Heart right ventricle (tissue), 16 donors: ENCODE data around the gene IL1A. TPM values are rescaled to one million over a fixed set of nuclear protein-coding genes. Genes with fewer than 3 reads are reported as not detected.

Experiments
- ATAC-seq, 8 donors: fragments of 200-7000 bp; cut with Tn5 transposase; one replicate each; pipeline ENCODE4 v1.9.1; 2020; ENCODE audit warnings: mild to moderate bottlenecking in 8 of 8, moderate library complexity in 8 of 8, moderate number of reproducible peaks in 1 of 8
- DNase-seq, 2 donors: peaks; one replicate each; pipeline ENCODE4 v3.0.0-alpha.2; 2020
- H3K27ac ChIP-seq, 10 donors: fragments of 200-600 bp; sonication (generic) in 2 of 10; one replicate each; pipeline versions ENCODE4 v1.5.0 to v1.8.0; 2020 to 2022; ENCODE audit warnings: mild to moderate bottlenecking in 3 of 10
- H3K27me3 ChIP-seq, 7 donors: fragments of 200-600 bp; one replicate each; pipeline ENCODE4 v1.8.0; 2021 to 2022; ENCODE audit warnings: mild to moderate bottlenecking in 2 of 7
- H3K36me3 ChIP-seq, 9 donors: fragments of 200-600 bp; sonication (generic) in 1 of 9; one replicate each; pipeline versions ENCODE4 v1.5.0 to v1.8.0; 2020 to 2022; ENCODE audit warnings: mild to moderate bottlenecking in 2 of 9
- H3K4me1 ChIP-seq, 9 donors: fragments of 200-600 bp; sonication (generic) in 1 of 9; one replicate each; pipeline versions ENCODE4 v1.5.0 to v1.8.0; 2020 to 2022; ENCODE audit warnings: mild to moderate bottlenecking in 4 of 9
- H3K4me3 ChIP-seq, 10 donors: fragments of 200-600 bp; sonication (generic) in 2 of 10; one replicate each; pipeline versions ENCODE4 v1.5.0 to v1.8.0; 2020 to 2022; ENCODE audit warnings: mild to moderate bottlenecking in 7 of 10, moderate library complexity in 2 of 10
- H3K9me3 ChIP-seq, 11 donors: fragments of 200-600 bp in 10 of 11; sonication (generic) in 2 of 11; one replicate each; pipeline versions ENCODE4 v1.5.0 to v1.8.0; 2013 to 2022; ENCODE audit warnings: mild to moderate bottlenecking in 2 of 11, control low read depth in 1 of 11, moderate library complexity in 1 of 11
- CTCF ChIP-seq, 9 donors: fragments of 200-600 bp; sonication (generic) in 2 of 9; IDR thresholded peaks; one replicate each; pipeline versions ENCODE4 v1.5.0 to v1.8.0; 2021 to 2022; ENCODE audit warnings: antibody characterized with exemption in 9 of 9, mild to moderate bottlenecking in 5 of 9, moderate library complexity in 1 of 9
- WGBS, 2 donors: extraction: QIAGEN DNeasy Blood & Tissue Kit; methylation state at CpG; one replicate each; pipeline ENCODE4 v1.1.7; 2013; ENCODE audit warnings: inconsistent platforms in 1 of 2; 5-methylcytosine and 5-hydroxymethylcytosine counted together
- intact Hi-C, 10 donors: fragments of 100-400 bp; cut with DNase I; formaldehyde crosslinking; loops; one replicate each; pipeline versions ENCODE4 v1.11.1 to v1.14.2; 2022
- polyA plus RNA-seq, 2 donors: library from polyadenylated mRNA; stranded (reverse); fragments of 200-250 nt; gene quantifications; one replicate each; pipeline ENCODE4 v1.2.3, GENCODE V29; 2013
- total RNA-seq, 10 donors: library from RNA; stranded (reverse); fragmentation: NEBNext Ultra II Directional in 3 of 10; extraction: Animal tissue kit (Norgen Biotek cat#: 25700) in 3 of 10; gene quantifications; one replicate each; pipeline versions ENCODE4 v1.2.1 to v1.2.4, GENCODE V29; 2021 to 2023
- donor health status: Arrhythmogenic right ventricular cardiomyopathy.
- donor health status: ischemic (EF 13 %, LVEDD 7.1; RV severe dilation, severe dysfunction).
- donor health status: healthy with polysubstance abuse.
- donor health status: DM: no; HTN: yes; CAD: no.
- donor health status: DM: no; HTN: no; CAD: no.
- donor health status: ischemic (EF 25% LVEDD 6.9; RV normal size, moderate dysfunction).
- donor health status: ischemic (EF 25% LVEDD 5.7; RV mildly dilated, moderate dysfunction).
- donor health status: healthy.
- donor health status: DM: yes; HTN: yes; CAD: no.
- donor health status: Ischemic cardiomyopathy.
- donor health status: ischemic (EF 35%, LVEDD 5.7; RV mildly dilated, moderate dysfunction).
- donor health status: nonischemic (EF 11% LVEDD 7.7; RV severe dilation, severe dysfunction).
- donor health status: DM: yes; HTN: yes; CAD: no.
- donor health status: PGD.
- donor health status: ischemic (EF 29% LVEDD 5.4; RV normal size, mild dysfunction).
- donor health status: nonischemic (EF 23%, LVEDD 6.1; RV moderate dilation, normal function).

Gene IL1A
- total and polyA plus RNA-seq, 12 donors: 0.01 TPM; not detected in 11

GRCh38 chr2:112803691-112804521, 19.6 kb upstream of the IL1A start:
- DNase-seq (no peak), ATAC-seq (no peak)
- no peak overlapping the region for H3K4me3 ChIP-seq
- peaks cover 0 to 23% (median 0%) of the 10 kb centered on the region in 11 donors for H3K9me3 ChIP-seq
- H3K4me1 ChIP-seq: peaks cover 0 to 6% (median 0%) of the 10 kb centered on the region in 9 donors
- no peaks in the 10 kb centered on the region for H3K27me3 ChIP-seq
- H3K27ac ChIP-seq: no peak overlapping the region
- no peaks in the 10 kb centered on the region for H3K36me3 ChIP-seq
- 71 to 73% methylated on average over 5 of the region's 5 CpGs for WGBS, 2 donors
- intact Hi-C loops: no loop called here
- TF ChIP-seq CTCF (IDR thresholded peaks at IDR 0.05): no peak

DNA sequence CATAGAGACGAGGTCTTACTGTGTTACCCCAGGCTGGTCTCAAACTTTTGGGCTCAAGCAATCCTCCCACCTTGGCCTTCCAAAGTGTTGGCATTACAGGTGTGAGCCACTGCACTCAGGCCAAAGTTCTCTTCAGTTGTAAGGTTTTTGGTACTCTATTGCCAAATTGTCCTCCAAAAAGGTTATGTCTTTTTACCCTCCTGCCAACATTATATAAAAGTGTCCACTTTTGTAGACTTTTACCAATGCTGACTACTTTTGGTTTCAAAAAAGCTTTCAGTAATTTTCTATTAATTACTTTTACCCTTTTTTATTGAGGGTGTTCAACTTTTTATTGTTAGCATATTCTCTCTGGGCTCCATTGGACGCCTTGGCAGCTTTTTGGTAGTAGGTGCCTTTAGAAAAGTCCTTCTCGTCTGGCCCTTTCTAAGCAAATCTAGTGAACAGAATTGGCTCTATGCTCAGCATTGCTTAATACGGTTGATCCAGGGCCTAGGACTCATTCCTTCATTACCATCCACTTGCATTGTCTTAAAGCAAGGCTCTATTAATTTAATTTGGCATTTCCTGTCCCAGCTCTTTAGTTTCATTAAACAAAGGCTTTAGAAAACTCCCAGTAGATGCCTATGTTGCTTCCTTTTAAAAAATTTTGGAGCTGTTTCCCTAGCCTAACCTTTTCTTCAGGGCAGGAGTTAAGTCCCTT, 16.7 kb upstream of the IL1A start:
- intact Hi-C loops: no loop called here
- no peak for ATAC-seq
- H3K4me3 ChIP-seq: no peak overlapping the region
- H3K27me3 ChIP-seq: peaks cover 0 to 6% (median 0%) of the 10 kb centered on the region in 7 donors
- no peak overlapping the region for H3K27ac ChIP-seq
- no peaks in the 10 kb centered on the region for H3K36me3 ChIP-seq
- peaks cover 0 to 6% (median 0%) of the 10 kb centered on the region in 9 donors for H3K4me1 ChIP-seq
- WGBS, 2 donors: 86 to 91% methylated on average over 4 of the region's 4 CpGs
- DNase-seq: no peak
- H3K9me3 ChIP-seq: peaks cover 0 to 9% (median 0%) of the 10 kb centered on the region in 11 donors
- TF ChIP-seq CTCF (IDR thresholded peaks at IDR 0.05): no peak

GRCh38 chr2:112798979-112799975, 15.0 kb upstream of the IL1A start:
- Histone ChIP-seq H3K27ac (no peak overlapping the region), H3K9me3 (peaks cover 0 to 9% (median 0%) of the 10 kb centered on the region in 11 donors), H3K27me3 (peaks cover 0 to 6% (median 0%) of the 10 kb centered on the region in 7 donors), H3K4me1 (peaks cover 0 to 21% (median 0%) of the 10 kb centered on the region in 9 donors), H3K4me3 (no peak overlapping the region), H3K36me3 (no peaks in the 10 kb centered on the region)
- intact Hi-C loops: no loop called here
- DNase-seq (no peak), ATAC-seq (no peak)
- 79 to 86% methylated on average over 8 of the region's 8 CpGs for whole genome bisulfite sequencing, 2 donors
- TF ChIP-seq CTCF (IDR thresholded peaks at IDR 0.05): no peak

GRCh38 chr2:112796486-112796885, 12.2 kb upstream of the IL1A start:
- 0% methylated on average over 1 of the region's 1 CpG for WGBS, 2 donors
- no peak overlapping the region for H3K4me3 ChIP-seq
- intact Hi-C loops: no loop called here
- TF ChIP-seq CTCF (IDR thresholded peaks at IDR 0.05): no peak
- peaks cover 0 to 9% (median 0%) of the 10 kb centered on the region in 11 donors for H3K9me3 ChIP-seq
- no peak overlapping the region for H3K27ac ChIP-seq
- no peaks in the 10 kb centered on the region for H3K36me3 ChIP-seq
- no peak for DNase-seq
- H3K27me3 ChIP-seq: peaks cover 0 to 6% (median 0%) of the 10 kb centered on the region in 7 donors
- ATAC-seq: no peak
- H3K4me1 ChIP-seq: peaks cover 0 to 32% (median 0%) of the 10 kb centered on the region in 9 donors
